ENCODE results near the gene NTM.

The NTM gene

GRCh38 chr11:131629925-131630540 lies 259.6 kb downstream of the NTM start:
- no peak for DNase-seq (ENCODE audit: insufficient read length, low spot score)
- no peak for TF ChIP-seq CTCF (IDR thresholded peaks at IDR 0.05; ENCODE audit: insufficient read depth, missing control alignments)
- no peak for FAIRE-seq

GRCh38 chr11:131632971-131633370 lies 262.6 kb downstream of the NTM start:
- no peak for FAIRE-seq
- TF ChIP-seq CTCF (IDR thresholded peaks at IDR 0.05; ENCODE audit: insufficient read depth, missing control alignments) = no peak
- DNase-seq (ENCODE audit: insufficient read length, low spot score) = no peak

GRCh38 chr11:131633921-131634715 lies 263.7 kb downstream of the NTM start:
- no peak for DNase-seq (ENCODE audit: insufficient read length, low spot score)
- FAIRE-seq = no peak
- TF ChIP-seq CTCF (IDR thresholded peaks at IDR 0.05; ENCODE audit: insufficient read depth, missing control alignments) = no peak

- DNase-seq (ENCODE audit: insufficient read length, low spot score) (no peak), FAIRE-seq (no peak)
- no peak for TF ChIP-seq CTCF (IDR thresholded peaks at IDR 0.05; ENCODE audit: insufficient read depth, missing control alignments)
Measured at GRCh38 chr11:131637469-131638175, 267.2 kb downstream of the NTM start.

- no peak for DNase-seq (ENCODE audit: insufficient read length, low spot score)
- FAIRE-seq = no peak
- no peak for TF ChIP-seq CTCF (IDR thresholded peaks at IDR 0.05; ENCODE audit: insufficient read depth, missing control alignments)
Measured at GRCh38 chr11:131638889-131639288, 268.5 kb downstream of the NTM start.

GRCh38 chr11:131640320-131640719 lies 269.9 kb downstream of the NTM start:
- FAIRE-seq = no peak
- DNase-seq (ENCODE audit: insufficient read length, low spot score) = no peak
- no peak for TF ChIP-seq CTCF (IDR thresholded peaks at IDR 0.05; ENCODE audit: insufficient read depth, missing control alignments)
